CD4-positive, alpha-beta T cell treated with Interleukin-1 beta for 1 hour (primary cell): ENCODE measurements around the gene RALB.
A peak's percentile ranks its signal among the peaks of the same experiment; 100 is the strongest.
"Not testable (repeated sequence)": the region's sequence is repeated elsewhere in the genome, so short reads cannot be mapped to it uniquely, and the experiment has no call there.

Source experiments
- DNase-seq, 2 donors: peaks; one replicate each; pipeline ENCODE4 v3.0.0-alpha.2; 2020 to 2022

The RALB gene

GRCh38 chr2:120299004-120299403 is 46.4 kb downstream of the RALB start:
- DNase-seq = no peak

GRCh38 chr2:120299561-120299960 is 46.9 kb downstream of the RALB start:
- DNase-seq = no peak

- no peak for DNase-seq
Observed at GRCh38 chr2:120300385-120300784, 47.7 kb downstream of the RALB start.

GRCh38 chr2:120301284-120301683 is 48.6 kb downstream of the RALB start:
- no peak for DNase-seq

GRCh38 chr2:120302301-120302700 is 49.6 kb downstream of the RALB start:
- no peak for DNase-seq

GRCh38 chr2:120303177-120303576 is 50.5 kb downstream of the RALB start:
- no peak for DNase-seq

- DNase-seq = no peak
Observed at GRCh38 chr2:120305296-120305695, 52.6 kb downstream of the RALB start.

DNA sequence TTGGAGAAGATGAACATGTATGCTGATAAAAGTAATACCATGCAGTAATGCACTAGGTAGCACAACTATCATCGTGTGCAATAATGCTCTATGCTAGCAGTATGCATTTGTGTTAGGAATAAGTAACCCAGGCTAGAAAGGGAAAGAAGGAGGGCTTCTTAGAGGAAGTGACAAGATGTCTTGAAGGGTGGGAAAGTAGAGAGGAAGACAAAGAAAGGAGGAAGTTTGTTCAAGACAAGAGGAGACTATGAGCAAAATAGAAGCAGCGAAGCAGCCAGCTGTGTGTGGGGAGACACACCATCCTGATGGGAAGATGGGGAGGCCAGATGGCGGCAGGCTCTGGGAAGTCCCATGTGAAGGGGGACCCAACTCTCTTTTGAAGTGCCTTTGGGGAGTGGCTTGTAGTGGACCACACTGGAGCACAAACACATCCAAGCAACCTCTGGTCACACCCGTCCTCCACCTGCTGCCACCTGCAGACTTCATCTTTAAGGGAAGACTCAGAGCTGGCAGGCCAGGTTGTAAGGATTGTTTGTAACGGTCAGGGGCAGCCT is 53.4 kb downstream of the RALB start:
- no peak for DNase-seq

DNA sequence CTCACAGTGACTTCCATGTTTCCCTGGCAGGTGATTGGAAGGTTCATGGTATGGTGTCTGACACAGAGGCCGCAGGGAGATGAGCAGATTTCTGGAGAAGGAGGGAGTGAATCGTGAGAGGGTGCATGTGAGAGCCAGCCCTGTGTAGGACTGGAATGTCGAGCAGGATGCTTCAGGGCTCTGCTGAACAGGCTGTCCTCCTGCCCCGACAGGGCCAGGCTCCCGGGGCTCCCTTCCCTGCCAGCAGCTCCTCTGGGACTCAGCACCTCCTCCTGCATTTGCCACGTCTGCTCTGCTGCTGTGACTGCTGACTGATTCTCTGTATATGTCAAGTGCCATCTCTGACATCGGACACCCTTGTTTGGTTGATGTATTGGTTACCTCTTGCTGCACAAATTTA is 54.8 kb downstream of the RALB start:
- DNase-seq = no peak

DNA sequence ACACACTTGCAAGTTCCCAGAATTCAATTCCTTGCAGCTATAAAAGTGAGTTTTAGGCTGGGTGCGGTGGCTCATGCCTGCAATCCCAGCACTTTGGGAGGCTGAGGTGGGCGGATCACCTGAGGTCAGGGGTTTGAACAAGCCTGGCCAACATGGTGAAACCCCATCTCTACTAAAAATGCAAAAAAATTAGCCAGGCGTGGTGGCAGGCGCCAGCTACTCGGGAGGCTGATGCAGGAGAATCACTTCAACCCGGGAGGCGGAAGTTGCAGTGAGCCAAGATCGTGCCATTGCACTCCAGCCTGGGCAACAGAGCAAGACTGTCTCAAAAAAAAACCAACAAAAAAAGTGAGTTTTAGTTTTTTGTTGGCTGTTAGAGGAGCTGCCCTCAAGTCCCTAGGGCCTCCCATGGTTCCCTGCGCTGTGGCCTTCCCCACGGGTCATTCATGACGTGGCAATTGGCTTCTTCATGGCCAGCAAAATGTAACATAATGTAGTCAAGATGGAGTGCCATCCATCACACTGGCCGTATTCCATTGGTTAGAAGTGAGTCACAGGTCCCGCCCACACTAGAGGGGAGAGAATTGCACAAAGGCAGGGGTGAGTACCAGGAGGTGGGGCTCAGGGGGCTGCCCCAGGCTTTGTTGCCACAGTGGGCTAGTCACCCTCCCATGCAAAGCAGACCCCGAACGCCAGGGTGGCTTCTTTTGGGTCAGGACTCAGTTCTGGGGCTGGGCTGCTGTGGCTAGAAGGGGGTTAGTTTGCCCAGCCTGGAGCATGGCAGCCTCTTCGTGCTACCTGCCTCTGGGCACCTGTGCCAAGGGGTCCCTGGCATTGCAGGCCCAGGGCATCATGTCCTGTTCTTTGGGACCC is 55.6 kb downstream of the RALB start:
- no peak for DNase-seq

DNA sequence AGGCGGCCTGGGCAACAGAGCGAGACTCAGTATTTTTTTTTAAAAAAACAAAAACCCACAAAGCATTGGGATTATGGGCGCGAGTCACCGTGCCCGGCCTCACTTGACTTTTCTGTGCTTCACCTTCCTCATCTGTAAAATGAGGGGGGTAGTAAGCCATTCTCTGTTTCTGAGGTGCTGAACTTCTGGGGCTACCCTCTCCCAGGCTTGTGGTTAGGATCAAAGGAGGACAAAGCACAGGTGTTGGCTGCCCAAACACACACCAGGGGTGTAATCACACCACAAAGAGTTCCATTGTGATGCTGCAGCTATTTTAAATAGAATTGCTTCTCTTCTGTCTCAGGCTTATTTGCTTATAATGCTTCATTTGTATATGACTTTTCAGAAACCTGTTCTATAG is 57.5 kb downstream of the RALB start:
- DNase-seq = no peak

GRCh38 chr2:120310841-120311240 is 58.2 kb downstream of the RALB start:
- DNase-seq = not testable (repeated sequence)

DNA sequence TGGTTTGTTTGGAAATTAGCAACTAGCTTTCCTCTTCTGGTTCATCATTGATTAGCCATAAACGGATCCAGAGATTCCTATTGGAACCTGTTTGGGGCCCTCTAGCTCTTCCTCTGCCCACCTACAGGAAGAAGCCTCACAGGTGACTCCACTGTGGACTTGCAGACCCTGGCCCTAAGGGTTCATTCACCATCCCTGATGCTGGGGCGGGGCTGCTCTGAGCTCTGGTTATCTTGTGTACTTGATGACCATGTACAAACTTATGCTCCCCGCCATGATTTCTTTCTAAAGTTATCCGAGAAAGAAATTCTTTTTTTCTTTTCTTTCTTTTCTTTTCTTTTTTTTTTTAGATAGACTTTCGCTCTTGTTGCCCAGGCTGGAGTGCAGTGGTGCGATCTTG is 59.4 kb downstream of the RALB start:
- no peak for DNase-seq

DNA sequence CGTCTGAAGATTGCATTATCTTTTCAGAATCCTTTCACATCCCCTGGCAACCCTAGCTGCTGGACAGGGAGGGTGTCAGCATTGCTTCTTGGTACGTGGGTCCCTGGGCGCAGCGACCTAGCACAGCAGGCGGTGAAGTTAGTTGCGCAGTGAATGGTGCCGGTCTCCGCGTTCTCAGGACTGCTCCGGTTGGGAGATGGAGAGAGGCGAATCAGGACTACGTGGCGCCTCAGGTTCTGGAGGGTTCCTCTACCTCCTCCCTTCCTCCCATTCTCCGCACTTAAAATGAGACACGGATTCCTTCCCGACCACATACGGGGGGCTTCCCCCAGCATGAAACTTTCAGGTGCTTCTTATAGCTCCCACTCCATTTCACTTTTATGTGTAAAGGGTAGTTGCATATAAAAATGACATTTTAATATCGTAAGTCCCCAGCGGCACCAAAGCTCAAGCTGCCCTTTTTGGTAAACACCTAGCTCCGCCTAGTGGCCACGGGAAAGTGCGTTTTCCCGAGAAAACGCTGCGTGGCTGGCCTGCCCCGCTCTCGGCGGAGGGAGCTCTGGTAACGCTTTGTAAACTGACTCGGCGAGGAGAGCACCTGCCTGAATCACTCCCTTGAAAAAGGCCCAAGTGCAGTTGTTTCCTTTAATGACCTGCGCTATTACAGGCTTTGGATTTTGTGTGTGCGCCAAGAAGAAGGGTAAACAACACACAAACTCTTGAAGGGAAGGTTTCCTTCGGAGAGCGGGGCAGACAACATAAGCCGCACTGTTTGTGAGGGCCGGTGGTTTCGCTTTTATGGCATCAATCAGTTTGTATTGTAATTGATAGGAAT is 60.4 kb downstream of the RALB start:
- DNase-seq = peak; percentile 72 to 74

- DNase-seq = no peak
Observed at GRCh38 chr2:120313695-120314615, 61.3 kb downstream of the RALB start.

GRCh38 chr2:120314690-120315366 is 62.2 kb downstream of the RALB start:
- peak in 1 of 2 donors; percentile 13 for DNase-seq

DNA sequence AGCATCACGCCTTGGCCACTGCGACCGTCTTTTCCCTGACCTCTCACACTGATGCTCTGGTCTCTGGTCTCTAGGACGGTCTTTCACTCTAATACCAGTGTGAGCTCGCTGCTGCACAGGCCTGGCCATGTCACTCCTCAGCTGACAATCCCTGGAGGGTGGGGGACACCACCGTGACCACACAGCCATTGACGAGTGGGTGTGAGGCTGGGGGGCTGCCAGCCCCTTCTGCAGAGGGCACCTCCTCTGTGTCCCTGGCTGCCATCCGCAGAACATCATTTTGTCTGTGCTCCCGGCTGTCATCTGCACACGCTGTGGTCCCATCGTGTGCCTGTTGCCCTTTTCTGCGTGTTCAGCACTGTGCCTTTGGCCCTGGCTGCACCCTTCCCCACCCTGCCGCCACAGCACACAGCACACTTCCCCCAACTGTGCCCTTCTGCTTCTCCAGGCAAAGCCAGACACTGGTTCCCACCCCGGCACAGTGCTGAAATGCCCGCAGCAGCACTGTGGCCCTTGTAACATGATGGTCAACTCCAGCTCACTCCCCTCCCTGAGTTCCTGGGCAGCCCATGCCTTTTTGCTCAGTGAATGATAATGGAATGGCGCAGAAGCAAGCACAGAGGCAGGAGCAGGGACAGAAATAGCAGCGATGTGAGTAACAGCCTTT is 62.8 kb downstream of the RALB start:
- no peak for DNase-seq

DNA sequence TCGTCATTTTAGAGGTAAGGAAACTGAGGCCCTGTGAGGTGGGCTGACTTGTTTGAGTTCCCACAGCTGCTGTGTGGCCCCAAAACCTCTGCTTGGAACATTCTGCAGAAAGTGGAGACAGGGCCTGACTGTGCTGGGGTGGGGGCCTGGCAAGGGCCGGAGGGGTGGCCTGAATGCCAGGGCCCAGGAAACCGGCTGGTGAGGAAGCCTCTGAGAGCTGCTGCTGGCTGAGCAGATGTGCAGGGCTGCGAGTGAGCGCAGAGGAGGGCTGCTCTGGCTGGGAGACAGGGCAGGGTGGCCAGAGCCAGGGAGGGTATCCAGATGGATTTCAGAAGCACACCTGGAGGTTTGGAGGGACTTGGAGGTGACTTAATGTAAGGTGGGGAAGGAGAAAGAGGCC is 63.4 kb downstream of the RALB start:
- DNase-seq = no peak

- DNase-seq = no peak
Observed at GRCh38 chr2:120316528-120317179, 64.0 kb downstream of the RALB start.

GRCh38 chr2:120317180-120317533 is 64.5 kb downstream of the RALB start:
- no peak for DNase-seq

- DNase-seq = no peak
Observed at GRCh38 chr2:120317916-120318315, 65.3 kb downstream of the RALB start.
